ENCODE data around the gene RASAL1. TPM values are rescaled to one million over a fixed set of nuclear protein-coding genes. Genes with fewer than 3 reads are reported as not detected.

RASAL1 gene
- total and polyA plus RNA-seq, 2 donors (not counting 1 experiment from before 2014, with no cell fraction given), result 0.10 to 11.0 TPM

GRCh38 chr12:113171543-113171942 lies 36.0 kb upstream of the RASAL1 start:
- Histone ChIP-seq H3K79me2 (ENCODE audit: control insufficient read depth, insufficient read depth, low read length) (peaks cover 39% of the 10 kb centered on the region), H4K20me1 (ENCODE audit: control insufficient read depth, insufficient read depth, low read length, poor library complexity, severe bottlenecking) (peaks cover 51% of the 10 kb centered on the region), H3K9me3 (ENCODE audit: control extremely low read depth in 1 of 3, control insufficient read depth in 2 of 3, insufficient read depth in 1 of 3, low read length in 2 of 3) (peaks cover 0 to 1% (median under 1%) of the 10 kb centered on the region in 3 donors), H3K4me2 (replicated peaks; ENCODE audit: low read depth, low read length, poor library complexity, severe bottlenecking) (no peak overlapping the region), H3K9ac (ENCODE audit: low read length) (no peak overlapping the region), H2AFZ (ENCODE audit: insufficient read depth, low read depth, low read length, poor library complexity, severe bottlenecking) (no peak overlapping the region), H3K27ac (ENCODE audit: low read length in 2 of 2) (no peak overlapping the region), H3K36me3 (replicated peaks in 1 of 2; ENCODE audit: control extremely low read depth in 1 of 2, control insufficient read depth in 1 of 2, extremely low read depth in 1 of 2, insufficient read depth in 2 of 2, low read length in 1 of 2) (peaks cover 8 to 86% of the 10 kb centered on the region in 2 experiments), H3K4me1 (ENCODE audit: control insufficient read depth in 2 of 2, insufficient read depth in 2 of 2, low read length in 2 of 2) (peaks cover 20 to 30% of the 10 kb centered on the region in 2 donors), H3K27me3 (replicated peaks in 1 of 4; ENCODE audit: control extremely low read depth in 1 of 4, control insufficient read depth in 3 of 4, insufficient read depth in 4 of 4, low read length in 3 of 4) (no peaks in the 10 kb centered on the region), H3K4me3 (ENCODE audit: control extremely low read depth in 1 of 5, extremely low read depth in 1 of 5, insufficient read depth in 1 of 5, low read depth in 2 of 5, low read length in 4 of 5) (no peak overlapping the region)
- POLR2A ChIA-PET, result interaction anchor here (0.7 to 1.3 kb wide), 3 partner anchors 13 to 123 kb away, joined by 4 to 6 read pairs (median 5); no protein-coding TSS in a partner anchor
- peaks cover 37% of the 10 kb centered on the region for H3K4me1 Mint-ChIP-seq
- no peak for ATAC-seq (ENCODE audit: low read depth)
- TF ChIP-seq CTCF (IDR thresholded peaks at IDR 0.05) (no peak), EZH2 (IDR thresholded peaks at IDR 0.05; ENCODE audit: borderline replicate concordance, insufficient read depth, low read depth, low read length, poor library complexity, severe bottlenecking) (no peak)
- H3K27ac Mint-ChIP-seq, result peak overlapping the region; percentile 32
- no peak overlapping the region for H3K4me3 Mint-ChIP-seq
- intact Hi-C loops (cut with micrococcal nuclease), result loop anchor here (5.0 kb wide), 1 partner anchor 94 kb away; no protein-coding TSS in a partner anchor
- CTCF ChIA-PET, result interaction anchor here (0.7 to 8.0 kb wide), 13 partner anchors 14 to 271 kb away, joined by 3 to 127 read pairs (median 4); partner anchors contain the start of gene RASAL1
- H3K27me3 Mint-ChIP-seq, result no peaks in the 10 kb centered on the region
- 21% methylated on average over 4 of the region's 9 CpGs for WGBS (ENCODE audit: insufficient coverage)
- H3K9me3 Mint-ChIP-seq (ENCODE audit: insufficient read depth), result no peaks in the 10 kb centered on the region
- no peak for DNase-seq

GRCh38 chr12:113170926-113171325 lies 35.4 kb upstream of the RASAL1 start:
- Mint-ChIP-seq H3K27ac (peak overlapping the region; percentile 34), H3K4me3 (peak overlapping the region; percentile 2), H3K4me1 (peaks cover 37% of the 10 kb centered on the region), H3K27me3 (no peaks in the 10 kb centered on the region), H3K9me3 (ENCODE audit: insufficient read depth) (no peaks in the 10 kb centered on the region)
- DNase-seq (no peak), ATAC-seq (ENCODE audit: low read depth) (peak; percentile 26)
- Histone ChIP-seq H3K4me3 (ENCODE audit: control extremely low read depth in 1 of 5, extremely low read depth in 1 of 5, insufficient read depth in 1 of 5, low read depth in 2 of 5, low read length in 4 of 5) (no peak overlapping the region), H4K20me1 (ENCODE audit: control insufficient read depth, insufficient read depth, low read length, poor library complexity, severe bottlenecking) (peaks cover 54% of the 10 kb centered on the region), H3K79me2 (ENCODE audit: control insufficient read depth, insufficient read depth, low read length) (peaks cover 39% of the 10 kb centered on the region), H3K9ac (ENCODE audit: low read length) (no peak overlapping the region), H3K27me3 (replicated peaks in 1 of 4; ENCODE audit: control extremely low read depth in 1 of 4, control insufficient read depth in 3 of 4, insufficient read depth in 4 of 4, low read length in 3 of 4) (no peaks in the 10 kb centered on the region), H2AFZ (ENCODE audit: insufficient read depth, low read depth, low read length, poor library complexity, severe bottlenecking) (no peak overlapping the region), H3K9me3 (ENCODE audit: control extremely low read depth in 1 of 3, control insufficient read depth in 2 of 3, insufficient read depth in 1 of 3, low read length in 2 of 3) (peaks cover 0 to 1% (median 0%) of the 10 kb centered on the region in 3 donors), H3K36me3 (replicated peaks in 1 of 2; ENCODE audit: control extremely low read depth in 1 of 2, control insufficient read depth in 1 of 2, extremely low read depth in 1 of 2, insufficient read depth in 2 of 2, low read length in 1 of 2) (peaks cover 9 to 87% of the 10 kb centered on the region in 2 experiments), H3K4me1 (ENCODE audit: control insufficient read depth in 2 of 2, insufficient read depth in 2 of 2, low read length in 2 of 2) (peaks cover 20 to 30% of the 10 kb centered on the region in 2 donors), H3K27ac (ENCODE audit: low read length in 2 of 2) (no peak overlapping the region), H3K4me2 (replicated peaks; ENCODE audit: low read depth, low read length, poor library complexity, severe bottlenecking) (no peak overlapping the region)
- ChIA-PET POLR2A (interaction anchor here (1.3 kb wide), 1 partner anchor 14 kb away, joined by 4 read pairs; no protein-coding TSS in a partner anchor), CTCF (interaction anchor here (1.2 to 8.0 kb wide), 6 partner anchors 15 to 271 kb away, joined by 3 to 127 read pairs (median 32); partner anchors contain the start of gene RASAL1)
- no peak for TF ChIP-seq CTCF (IDR thresholded peaks at IDR 0.05)
- no peak for TF ChIP-seq EZH2 (IDR thresholded peaks at IDR 0.05; ENCODE audit: borderline replicate concordance, insufficient read depth, low read depth, low read length, poor library complexity, severe bottlenecking)
- intact Hi-C loops (cut with micrococcal nuclease), result loop anchor here (5.0 kb wide), 1 partner anchor 94 kb away; no protein-coding TSS in a partner anchor
- 20% methylated on average over 1 of the region's 4 CpGs for WGBS (ENCODE audit: insufficient coverage)
